GM12891 (cell line): ENCODE results near the gene MUC13.

Experiments
- PAX5 ChIP-seq: IDR thresholded peaks from 2 replicates; pipeline ENCODE4 v1.6.1; 2011; ENCODE audit warnings: low read length, moderate library complexity, mild to moderate bottlenecking; ENCODE audit not compliant: insufficient read depth, severe bottlenecking
- POLR2A ChIP-seq: IDR thresholded peaks from 2 replicates; pipeline ENCODE4 v1.6.1; 2011; ENCODE audit warnings: low read depth, low read length, control low read depth
- POLR2AphosphoS5 ChIP-seq: IDR thresholded peaks from 2 replicates; pipeline ENCODE4 v1.6.1; 2011; ENCODE audit warnings: low read depth, low read length, control low read depth
- POU2F2 ChIP-seq: IDR thresholded peaks from 2 replicates; pipeline ENCODE4 v1.6.1; 2011; ENCODE audit warnings: low read depth, mild to moderate bottlenecking, control low read depth, low read length, moderate library complexity
- SPI1 ChIP-seq: IDR thresholded peaks from 2 replicates; pipeline ENCODE4 v1.6.1; 2011; ENCODE audit warnings: low read depth, low read length, control low read depth
- TAF1 ChIP-seq: IDR thresholded peaks from 2 replicates; pipeline ENCODE4 v1.6.1; 2011; ENCODE audit warnings: low read depth, low read length, control low read depth

DNA sequence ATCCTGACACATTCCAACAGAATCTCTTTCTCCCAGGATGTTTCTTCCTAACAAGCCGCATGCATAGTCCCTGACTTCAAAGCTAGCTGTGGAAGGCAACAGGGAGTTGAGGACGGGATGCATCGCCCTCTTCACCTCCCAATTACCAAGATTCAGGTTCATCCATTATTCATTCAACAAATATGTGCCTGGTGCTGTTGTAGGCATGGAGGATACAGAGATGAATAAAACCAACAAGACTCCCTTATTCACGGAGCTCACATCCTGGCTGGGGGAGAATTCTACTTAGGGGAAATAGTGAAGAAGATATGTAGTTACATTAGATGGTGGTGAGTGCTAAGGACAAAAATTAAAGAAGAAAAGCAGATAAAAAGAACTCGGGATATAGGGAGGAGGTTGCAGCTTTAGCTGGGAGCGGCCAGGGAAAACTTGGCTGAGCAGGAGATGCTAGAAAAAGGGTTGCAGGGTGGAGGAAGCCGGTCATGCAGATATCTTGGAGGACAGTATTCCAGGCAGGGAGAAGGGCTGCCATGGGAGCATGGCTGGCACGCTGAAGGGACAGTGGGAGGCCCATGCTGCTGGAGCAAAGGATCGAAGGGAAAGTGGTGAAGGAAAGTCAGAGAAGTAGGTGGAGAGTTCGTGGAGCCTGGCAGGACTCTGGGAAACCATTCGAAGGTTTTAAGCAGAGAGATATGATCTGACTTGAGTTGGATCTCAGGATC lies 52.4 kb downstream of the MUC13 start:
- TF ChIP-seq POLR2A, result no peak
- no peak for TF ChIP-seq TAF1
- no peak for TF ChIP-seq SPI1
- TF ChIP-seq POLR2AphosphoS5, result no peak
- TF ChIP-seq POU2F2, result no peak
- no peak for TF ChIP-seq PAX5
